LHCN-M2 (cell line): ENCODE results near the gene PTPRZ1. TPM values are rescaled to one million over a fixed set of nuclear protein-coding genes. Genes with fewer than 3 reads are reported as not detected.

ENCODE experiments used
- DNase-seq: peaks from one replicate; pipeline ENCODE4 v3.0.0-alpha.2; 2012; ENCODE audit warnings: low read depth
- polyA plus RNA-seq: library from polyadenylated mRNA; unstranded; fragments of >200 nt; gene quantifications from one replicate; pipeline ENCODE4 v1.2.1, GENCODE V29; 2012; ENCODE audit warnings: missing spikeins
- total RNA-seq: library from RNA; depleted of rRNA; stranded (reverse); fragments of >200 nt; gene quantifications from 2 replicates; pipeline ENCODE4 v1.2.3, GENCODE V29; 2014; rRNA removed

Gene PTPRZ1
- not detected in 2 replicates for total RNA-seq
- not detected for polyA plus RNA-seq

DNA sequence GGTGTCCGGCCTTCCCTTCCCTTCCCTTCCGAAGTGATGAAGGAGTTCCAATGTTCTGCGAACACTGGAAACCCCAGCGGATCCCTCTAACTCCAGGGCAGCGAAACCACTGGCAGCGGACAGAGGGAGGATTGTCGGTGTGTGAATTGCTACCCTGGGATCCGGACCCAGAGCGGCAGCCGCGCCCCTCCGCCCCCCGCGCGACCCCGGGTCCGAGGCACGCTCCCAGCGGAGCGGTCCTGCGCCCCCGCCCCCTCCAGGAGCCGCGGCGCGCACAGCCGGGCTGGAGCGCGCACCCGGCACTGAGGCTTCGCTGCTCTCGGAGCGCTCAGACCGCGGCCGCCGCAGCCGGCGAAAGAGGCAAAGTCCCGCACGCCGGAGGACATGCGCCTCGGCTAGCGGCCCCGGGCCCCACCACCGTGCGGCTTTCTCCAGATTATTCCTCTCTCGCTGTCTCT lies at the start of gene PTPRZ1:
Gene PTPRZ1, plus strand, starts transcription at position 331 of the 458 bp plus-strand sequence. CDS start 339 bp downstream, outside the sequence.
- no peak for DNase-seq

DNA sequence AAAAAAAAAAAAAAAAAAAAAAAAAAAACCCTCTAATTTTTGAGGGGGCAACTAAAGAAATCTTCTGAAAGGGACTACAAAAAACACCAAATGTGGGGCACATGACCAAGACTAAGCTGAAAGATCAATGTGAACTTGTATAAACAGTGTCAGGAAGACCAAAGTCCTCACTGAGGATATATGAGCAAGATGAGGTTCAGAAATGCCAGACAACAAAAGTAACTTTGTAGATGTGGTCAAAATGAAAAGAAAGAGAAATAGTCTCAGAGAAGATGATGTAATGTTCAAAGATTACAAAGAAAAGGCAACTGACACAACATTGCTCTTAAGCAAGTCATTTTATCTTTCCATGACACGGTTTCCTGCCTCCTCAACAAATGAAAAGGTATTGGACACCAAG lies 48.7 kb upstream of the PTPRZ1 start:
- DNase-seq: no peak

DNA sequence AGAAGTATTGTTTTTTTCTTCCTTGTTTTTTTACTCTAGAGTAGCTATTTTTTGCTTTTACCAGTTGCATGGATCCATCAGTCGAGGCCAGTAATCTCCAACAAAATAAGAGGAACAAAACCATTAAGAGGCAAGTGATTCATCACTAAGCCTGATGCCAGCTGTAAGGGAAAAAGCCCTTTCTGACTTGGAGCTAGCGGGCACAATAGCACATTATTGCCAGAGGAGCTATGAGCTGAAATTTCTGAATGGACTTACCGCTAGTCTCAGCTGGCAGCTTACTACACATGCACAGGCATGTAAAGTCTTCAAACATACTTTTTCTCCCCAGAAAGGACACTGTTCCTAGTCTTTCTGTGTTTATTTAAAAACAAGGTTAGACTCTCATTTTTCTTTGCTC lies 41.6 kb upstream of the PTPRZ1 start:
- DNase-seq: peak; percentile 58

DNA sequence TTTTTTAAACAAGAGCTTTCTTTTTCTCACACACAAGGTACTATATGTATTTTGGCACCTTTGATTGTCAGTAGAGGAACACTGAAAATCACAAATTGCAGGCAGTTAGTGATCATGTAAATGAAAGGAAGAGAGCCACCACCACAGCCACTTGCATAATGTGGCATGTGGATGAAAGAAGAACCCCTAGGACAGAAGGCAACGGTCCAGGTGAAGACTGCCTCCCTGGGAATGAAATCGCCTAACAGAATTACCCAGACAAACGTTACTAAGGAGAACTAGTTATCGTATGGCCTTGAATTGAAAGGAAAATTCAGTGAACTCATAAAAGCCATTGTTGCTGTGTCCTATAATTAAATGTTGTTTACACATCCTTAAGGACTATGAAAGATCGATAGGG lies 41.2 kb upstream of the PTPRZ1 start:
- DNase-seq: no peak

DNA sequence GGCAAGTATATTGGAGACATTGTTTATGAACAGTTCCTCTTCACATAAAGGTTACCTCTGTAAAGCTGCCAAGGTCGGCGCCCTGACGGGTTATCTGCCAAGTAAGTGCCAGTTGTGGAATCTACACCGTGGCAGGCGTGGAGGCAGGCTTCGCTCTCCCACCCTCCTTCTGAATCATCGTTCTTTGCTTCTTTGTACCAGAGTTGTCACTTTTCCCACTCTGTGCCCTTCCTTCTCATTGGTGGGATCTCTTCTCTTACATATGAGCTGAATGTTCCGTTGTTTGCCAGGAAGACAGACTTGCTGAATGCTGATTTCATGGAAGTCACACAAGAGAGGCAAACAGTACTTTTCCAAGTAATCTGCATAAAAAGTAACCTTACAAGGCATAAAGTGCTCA lies 40.6 kb upstream of the PTPRZ1 start:
- peak; percentile 5 for DNase-seq

DNA sequence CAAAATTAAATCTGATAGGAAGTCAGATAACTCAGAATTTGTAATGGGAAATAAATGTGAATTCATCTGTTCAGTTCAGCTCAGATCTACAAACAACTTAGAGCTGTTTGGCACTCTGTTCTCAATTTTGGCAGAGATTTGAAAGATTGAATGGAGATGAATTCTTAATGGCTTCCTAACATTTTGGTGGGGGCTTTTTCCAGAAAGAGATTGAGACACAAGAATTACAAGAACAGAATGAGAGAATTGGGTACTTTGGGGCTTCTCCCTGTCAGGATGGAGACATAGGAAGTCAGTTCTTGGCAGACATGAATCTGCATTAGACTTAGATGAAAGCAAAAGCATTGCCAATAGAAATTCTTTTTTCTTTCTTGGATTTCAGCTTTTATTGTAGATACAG lies 39.0 kb upstream of the PTPRZ1 start:
- no peak for DNase-seq

DNA sequence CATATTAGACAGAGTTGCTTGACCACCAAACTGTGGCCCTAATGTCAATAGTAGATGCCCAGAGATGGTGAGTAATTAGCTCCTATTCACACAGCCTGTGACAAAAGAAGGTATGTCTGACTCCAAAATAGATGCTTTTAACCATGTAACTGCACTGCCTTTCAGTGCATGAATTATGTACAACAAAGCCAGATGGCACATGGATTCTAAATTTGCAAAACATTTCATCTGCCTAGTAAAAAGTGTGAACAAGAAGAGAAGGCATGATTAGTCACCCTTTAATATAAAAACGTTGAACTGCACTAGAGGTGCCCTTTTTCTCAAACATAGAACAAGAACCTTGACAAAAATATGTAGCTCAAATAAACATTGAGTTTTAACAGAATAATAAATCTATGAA lies 35.5 kb upstream of the PTPRZ1 start:
- DNase-seq: no peak

DNA sequence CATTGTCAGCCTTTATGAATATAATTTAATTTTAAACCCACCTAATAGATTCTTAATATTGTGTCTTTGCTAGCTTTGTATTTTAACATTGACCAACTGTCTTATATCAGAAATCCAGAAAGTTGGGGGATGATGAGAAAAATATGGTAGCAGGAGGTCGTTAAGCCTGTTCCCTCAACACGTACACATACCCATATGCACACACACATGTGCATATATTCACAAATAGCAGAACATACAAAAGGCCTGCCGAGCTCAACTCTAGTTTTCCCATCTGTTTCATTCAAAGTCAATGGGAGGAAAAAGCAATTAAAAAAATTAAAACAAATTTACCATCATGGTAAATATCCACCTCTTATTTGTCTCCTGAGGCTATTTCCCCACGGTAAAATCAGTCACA lies 25.9 kb upstream of the PTPRZ1 start:
- no peak for DNase-seq

DNA sequence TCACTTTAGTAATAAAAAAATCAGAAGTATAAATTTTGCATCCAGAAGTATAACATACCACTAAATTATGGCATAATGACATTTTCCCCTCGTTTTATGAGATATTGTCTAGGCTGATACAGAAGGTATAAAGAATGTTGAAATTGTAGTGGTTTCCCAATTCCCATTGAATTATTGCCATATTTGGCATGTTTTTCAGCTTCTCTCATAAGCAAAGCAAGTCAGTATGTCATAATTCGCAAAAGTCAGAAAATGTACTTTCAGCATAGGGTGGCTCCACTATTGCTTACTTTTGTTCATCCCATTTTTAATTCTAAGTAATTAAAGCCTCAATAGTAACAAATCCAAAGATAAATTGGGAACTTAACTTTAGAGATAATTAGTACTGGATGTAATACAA lies 19.7 kb upstream of the PTPRZ1 start:
- DNase-seq: no peak

DNA sequence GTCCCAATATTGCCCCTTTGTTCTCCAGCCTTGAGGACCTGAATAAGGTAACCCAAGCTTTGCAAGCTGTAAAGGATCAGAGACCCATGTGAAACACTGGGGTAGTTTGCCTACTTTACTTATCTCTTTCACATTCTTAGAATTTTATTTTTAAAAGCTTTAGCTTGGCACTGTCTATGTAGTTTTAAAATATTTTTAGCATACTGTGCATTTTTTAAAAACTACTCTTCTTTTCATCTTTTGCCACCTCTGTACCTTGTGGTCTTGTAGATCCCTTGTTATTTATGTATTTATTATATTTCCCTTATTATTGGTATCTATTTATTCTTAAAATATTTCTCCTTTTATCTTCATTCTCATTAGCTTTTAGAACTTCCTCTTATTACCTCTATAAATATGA lies 12.0 kb upstream of the PTPRZ1 start:
- no peak for DNase-seq

DNA sequence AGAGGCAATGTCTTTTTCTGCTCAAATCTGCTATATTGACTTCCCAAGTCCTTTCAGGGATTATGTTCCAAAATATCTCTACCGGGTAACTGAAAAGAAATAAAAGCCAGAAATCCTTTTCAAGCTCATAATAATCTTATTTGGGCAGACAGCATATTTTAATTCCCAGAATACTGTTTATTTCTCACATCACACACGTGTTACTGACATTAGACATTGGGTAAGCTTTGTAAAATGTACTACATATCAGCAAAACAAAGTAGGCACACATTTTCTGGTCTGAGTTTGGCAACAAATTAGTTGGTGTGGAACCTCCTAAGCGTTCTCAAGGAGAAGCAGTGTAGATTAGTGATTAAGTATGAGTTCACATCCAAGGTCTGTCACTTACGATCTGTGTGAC lies 10.4 kb upstream of the PTPRZ1 start:
- DNase-seq: no peak

DNA sequence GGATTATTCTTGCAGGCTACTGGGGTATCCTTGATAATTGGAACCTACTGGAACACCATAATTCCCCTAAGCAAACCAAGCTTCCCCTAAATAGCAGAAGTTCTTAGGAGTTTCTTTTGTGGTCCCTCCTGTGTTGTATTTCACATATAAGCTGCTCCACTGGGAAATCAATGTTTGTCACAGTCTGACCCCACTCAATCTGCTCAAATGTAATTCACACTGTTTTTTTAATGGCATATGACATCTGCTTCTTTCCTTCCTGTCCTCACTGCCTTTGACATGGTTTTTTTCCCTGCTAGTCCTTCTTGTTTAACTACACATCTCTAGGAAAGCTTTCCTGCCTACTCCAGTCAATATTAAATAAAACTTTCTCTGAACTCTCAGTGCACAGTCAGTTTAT lies 1.8 kb upstream of the PTPRZ1 start:
- DNase-seq: no peak

DNA sequence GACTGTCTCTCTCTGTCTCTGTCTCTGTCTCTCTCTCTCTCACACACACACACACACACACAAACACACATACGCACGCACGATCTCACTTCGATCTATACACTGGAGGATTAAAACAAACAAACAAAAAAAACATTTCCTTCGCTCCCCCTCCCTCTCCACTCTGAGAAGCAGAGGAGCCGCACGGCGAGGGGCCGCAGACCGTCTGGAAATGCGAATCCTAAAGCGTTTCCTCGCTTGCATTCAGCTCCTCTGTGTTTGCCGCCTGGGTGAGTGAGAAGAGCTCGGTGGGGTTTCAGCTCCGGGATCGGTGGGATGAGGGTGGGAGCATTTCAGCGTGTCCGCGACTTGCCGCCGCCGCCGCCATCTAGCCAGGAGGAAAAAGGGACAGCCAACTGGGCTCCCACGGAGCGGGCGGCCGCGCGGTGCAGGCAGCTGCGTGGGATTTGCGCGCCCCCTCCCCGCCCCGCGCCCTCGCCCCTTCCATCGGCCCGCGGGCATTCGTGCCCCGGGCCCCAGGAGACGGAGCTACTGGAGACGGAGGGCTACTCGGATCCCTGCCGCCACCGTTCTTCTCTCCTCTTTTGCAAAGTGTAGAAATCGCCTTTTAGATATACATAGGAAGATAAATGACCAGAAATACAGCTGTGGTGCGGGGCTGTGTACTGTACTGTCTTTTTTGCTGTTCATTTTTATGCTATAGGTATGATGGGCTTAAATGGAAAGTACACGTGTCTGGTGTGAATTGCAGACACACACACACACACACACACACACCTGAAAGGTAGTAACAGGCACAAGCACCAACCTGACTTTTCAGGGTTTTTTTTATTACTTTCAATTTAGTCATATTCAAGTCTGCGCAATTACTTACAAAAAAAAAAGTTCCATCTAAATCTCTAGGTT lies 581 bp downstream of the PTPRZ1 start:
- DNase-seq: peak; percentile 9

DNA sequence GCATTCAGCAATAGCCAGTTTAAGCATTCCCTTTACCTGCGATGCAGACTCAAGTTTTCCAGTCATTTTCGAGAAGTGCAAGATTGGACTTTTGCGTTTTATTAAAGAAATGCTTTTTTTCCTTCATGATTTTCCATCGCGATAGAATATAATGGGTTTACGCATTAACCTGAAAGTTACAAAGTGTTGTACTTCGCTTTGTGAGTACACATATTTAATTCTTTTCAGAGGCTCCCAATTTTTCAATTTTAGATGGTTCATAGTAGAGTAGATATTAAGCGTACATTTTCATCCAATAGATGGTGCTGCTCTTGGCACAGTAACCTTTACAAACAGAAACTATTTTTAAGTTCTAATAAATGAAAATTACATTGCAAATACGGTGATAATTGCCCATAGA lies 1.3 kb downstream of the PTPRZ1 start:
- no peak for DNase-seq

DNA sequence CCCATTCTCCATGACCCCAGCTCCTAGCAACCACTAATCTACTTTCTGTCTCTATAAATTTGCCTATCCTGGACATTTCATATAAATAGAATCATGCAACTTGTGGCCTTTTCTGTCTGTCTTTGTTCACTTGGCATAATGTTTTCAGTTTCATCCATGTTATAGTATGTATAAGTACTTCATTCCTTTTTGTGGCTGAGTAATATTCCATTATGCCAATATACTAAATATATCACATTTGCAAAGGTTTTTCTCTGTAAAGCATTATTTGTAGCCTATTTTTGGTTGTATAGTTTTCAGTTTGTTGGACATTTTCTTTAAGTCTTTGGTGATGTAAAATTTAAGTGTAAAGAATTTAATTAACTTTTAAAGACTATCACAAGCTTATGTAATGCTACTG lies 2.2 kb downstream of the PTPRZ1 start:
- no peak for DNase-seq

DNA sequence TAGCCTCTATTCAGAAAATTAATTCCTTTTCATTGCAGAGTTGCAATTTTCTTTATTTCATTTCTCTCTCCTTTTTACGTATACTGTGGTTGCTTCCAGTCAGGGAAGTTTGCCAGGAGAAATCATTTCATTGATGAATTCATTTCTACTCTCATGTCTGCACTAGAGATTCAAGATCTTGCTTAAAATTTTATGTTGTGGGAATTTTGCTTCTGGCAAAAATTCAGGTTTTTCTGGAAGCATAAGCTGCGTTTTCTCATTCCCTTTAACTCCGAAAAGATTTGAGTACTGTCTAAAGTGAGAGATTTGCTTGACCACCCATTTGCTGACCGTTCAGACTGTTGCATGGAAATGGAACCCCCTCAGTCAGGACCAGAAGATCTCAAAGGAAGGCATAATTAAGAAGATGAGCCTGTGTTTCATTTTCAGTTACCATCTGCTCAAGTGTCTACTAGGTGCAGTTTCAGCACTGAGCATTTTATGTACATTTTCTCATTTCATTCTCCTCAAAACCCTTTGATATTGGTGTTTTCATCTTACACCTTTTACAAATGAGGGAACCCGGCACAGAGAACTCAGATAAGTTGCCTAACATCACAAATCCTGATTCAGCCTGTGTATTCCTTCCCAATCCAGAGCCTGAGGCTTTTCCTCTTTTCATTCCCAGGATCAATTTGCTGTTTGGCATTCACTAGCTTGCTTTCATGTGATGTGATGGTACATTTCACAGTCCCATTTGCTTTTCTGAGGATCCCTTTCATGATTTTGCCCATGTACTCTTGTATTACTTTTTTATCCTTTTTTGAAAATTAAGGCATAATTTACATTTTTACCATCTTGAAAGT lies 3.9 kb downstream of the PTPRZ1 start:
- no peak for DNase-seq

DNA sequence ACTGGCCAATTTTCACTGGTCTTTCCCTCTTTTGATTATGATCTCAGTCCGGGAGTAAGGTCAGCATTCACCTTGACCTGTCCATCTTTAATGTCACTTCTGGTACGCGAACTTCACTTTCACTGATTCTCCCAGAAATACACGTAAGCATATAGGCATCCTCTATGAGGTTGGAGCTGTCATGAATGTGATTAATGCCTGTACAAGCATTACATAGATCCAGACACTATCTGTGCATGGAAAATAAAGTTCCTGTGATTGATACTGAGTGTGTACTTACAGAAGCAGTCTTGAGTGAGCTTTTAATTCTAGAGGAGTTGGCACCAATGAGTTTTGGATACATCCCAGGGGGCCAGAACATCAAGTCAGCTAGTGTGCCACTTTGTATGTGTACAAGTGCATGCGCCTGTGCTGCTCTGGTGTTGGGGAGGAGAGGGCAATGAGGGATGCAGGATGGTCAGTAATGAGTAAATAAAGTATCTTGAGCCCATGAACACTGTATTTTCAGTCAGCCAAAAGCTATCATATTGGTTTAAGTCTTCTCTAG lies 6.0 kb downstream of the PTPRZ1 start:
- no peak for DNase-seq

DNA sequence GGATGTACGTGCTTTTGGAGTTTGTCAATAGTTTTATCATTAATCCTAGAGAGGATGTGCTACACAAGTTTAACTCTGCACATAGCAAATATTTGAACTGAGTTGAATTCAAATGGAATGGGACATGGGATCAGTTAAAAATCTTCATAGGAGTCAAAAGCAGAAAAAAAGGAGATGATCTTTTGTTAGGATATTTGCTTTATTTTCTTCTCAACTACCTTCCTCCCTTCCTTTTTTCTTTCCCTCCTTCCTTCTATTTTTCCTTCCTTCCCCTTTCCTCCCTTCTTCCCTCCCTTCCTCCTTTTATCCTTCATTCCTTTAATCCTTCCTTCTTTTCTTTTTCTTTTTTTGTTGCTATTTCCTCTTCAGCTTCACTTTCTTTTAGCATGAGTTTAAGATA lies 6.6 kb downstream of the PTPRZ1 start:
- no peak for DNase-seq

DNA sequence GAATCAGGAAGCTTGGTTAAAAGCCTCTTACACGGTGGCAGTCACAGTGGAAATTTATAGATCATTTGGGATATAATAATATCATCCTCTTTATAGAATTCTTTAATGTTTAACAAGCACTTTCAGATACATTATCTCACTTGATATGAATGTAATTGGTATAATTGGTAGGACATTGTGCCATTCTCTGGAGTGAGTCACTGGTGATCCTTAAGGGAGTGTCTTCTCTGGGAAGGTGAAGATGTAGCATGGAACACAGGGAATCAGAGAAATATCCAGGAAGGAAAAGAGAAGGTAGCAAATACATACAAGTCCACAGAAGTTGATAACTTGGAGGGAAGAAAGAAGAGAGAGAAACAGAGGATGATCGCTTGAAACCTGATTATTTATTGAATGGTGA lies 9.8 kb downstream of the PTPRZ1 start:
- DNase-seq: no peak

DNA sequence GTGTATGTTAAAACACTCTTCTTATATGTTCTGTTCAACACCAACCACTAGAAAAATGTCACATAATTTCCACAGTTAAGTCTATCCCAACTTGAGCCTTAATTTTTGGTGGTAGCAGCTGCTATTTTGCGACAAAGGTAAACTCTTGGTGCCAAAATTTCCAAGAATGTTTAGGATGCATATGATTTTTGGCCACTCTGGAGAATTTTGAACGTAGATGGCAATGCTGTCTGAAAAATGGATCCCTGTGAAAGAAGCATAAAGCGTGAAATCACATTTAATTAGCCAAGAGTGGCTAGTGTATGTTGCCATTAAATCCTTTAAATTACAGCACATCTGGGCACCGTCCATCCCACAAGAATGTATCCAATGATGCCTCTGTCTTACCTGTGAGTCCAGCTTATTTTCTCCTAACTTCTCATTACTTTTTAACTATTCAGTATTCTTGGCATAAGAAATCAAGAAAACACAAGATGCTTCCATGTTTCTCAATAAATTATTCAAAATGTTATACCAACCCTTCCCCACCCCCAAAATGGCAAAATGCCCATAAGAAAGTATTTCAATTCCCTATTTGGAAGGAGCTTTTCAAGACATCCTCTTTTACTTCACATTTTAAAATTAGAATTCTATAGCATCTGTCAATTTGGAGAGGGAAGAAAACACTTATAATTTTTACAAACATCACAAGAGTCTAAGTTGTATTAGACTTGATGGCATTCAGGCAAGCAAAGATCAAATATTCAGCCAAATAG lies 12.4 kb downstream of the PTPRZ1 start:
- no peak for DNase-seq

DNA sequence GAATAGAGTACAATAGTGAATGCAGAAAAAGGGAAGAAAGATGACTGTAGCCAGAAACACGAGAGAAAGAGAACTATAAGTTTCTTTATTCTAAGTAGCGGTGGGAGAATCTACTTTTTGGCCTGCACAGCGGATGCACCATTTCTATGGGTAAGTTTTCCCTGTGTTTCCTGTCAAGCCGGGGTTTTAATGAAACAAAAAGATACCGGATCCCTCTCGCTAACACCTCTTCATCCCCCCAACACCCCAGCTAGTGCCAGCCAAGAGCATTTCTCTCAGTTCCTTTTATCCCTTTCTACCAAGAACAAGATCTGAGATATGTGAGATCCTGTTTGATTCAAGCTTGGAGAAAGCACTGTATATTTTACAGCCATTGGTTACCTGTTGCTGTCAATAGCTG lies 14.7 kb downstream of the PTPRZ1 start:
- no peak for DNase-seq

DNA sequence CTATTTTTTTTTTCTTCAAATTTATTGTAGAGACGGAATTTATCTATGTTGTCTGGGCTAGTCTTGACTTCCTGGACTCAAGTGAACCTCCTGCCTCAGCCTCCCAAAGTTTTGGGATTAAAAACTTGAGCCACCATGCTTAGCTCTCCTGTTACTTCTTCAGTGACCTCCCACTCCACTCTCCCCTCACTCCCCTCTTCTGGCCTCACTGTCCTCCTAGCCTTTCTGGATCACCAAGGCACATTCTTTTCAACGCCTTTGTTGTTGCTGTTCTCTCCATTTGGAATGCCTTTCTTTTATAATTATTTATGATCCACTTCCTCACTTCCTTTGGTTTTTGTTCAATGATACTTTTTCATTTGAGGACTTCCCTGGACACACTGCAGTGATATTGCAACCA lies 17.9 kb downstream of the PTPRZ1 start:
- DNase-seq: no peak
